Stimulated activated CD8-positive, alpha-beta memory T cell treated with anti-CD3 and anti-CD28 coated beads, Interleukin-7, amount 100 ng/mL, for 4 hours (primary cell): ENCODE results near the gene MFSD2B.

ENCODE experiments used
- DNase-seq, 2 donors: peaks; one replicate each; pipeline ENCODE4 v3.0.0-alpha.2; 2020; ENCODE audit warnings: low read depth in 2 of 2

The MFSD2B gene

DNA sequence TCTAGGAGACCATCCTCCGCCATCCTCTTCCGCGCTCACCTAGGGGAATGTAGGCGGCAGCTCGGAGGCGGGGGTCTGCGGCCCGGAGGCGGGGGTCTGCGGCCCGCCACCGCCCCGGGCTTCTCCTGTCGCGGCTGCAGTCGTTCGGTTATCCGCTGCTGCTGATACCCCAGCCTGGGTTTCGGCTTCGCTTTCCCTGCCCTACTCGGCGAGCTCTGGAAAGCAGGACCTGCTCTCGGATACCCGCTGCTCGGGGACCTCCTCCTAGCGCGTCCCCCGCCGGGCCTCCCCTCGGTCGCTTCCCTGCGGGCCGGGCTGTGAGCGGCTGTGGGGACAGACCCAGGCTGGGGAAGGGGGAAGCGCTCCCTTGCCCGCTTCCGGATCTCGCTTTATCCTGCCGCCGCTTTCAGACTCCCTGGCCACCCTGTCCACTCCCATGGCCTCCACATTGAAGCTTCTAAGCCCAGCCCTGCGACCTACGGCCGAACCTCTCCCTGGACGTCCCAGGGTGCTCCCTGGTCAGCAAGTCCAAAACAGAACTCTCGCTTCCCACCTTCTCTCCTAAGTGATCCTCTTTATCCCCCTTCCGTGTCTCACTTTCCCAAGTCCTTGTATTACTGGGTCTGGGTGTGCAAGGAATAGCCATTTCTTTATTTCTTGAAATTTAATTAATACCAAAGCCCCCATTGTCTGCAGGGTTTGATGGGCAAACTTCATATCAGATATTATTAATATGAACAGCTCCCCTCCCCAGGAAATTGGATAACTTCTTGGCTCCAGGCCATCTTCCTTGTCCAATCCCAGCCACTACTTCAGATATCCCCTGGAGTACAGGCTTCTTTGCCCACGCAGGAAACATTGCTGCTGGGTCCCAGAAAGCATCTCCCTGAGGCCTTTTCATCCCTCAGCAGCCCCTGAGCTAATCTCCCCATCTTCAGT is 40.4 kb downstream of the MFSD2B start:
- peak in 1 of 2 donors; percentile 3 for DNase-seq

DNA sequence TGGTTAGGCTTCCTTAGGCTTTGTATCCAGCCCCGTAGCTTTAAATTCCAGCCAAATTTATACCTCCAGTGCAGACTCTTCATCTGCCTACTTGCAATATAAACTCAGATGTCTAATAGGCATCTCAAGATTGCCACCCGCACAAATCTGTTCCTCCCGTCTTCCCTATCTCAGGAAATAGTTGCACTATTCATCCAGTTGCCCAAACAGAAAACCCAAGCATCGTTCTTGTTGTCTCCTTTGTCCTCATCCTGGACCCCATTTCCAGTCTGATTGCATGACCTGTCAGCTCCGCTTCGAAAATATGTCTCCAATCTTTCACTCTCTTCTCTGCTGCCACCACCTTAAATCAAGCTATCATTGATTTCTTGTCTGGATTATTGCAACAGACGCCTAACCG is 41.9 kb downstream of the MFSD2B start:
- DNase-seq = no peak

DNA sequence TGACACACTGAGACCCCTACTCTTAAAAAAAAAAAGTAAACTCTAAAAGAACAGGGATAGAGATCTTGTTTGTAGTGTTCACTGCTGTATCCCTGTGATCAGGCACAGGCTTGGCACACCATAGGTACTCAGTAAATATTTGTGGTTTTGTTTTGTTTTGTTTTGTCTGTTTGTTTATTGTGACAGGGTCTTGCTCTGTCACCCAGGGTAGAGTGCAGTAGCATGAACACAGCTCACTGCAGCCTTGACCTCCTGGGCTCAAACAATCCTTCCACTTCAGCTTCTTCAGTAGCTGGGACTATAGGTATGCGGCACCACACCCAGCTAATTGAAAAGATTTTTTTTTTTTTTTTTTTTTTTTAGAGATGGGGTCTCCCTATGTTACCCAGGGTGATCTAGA is 43.1 kb downstream of the MFSD2B start:
- no peak for DNase-seq

DNA sequence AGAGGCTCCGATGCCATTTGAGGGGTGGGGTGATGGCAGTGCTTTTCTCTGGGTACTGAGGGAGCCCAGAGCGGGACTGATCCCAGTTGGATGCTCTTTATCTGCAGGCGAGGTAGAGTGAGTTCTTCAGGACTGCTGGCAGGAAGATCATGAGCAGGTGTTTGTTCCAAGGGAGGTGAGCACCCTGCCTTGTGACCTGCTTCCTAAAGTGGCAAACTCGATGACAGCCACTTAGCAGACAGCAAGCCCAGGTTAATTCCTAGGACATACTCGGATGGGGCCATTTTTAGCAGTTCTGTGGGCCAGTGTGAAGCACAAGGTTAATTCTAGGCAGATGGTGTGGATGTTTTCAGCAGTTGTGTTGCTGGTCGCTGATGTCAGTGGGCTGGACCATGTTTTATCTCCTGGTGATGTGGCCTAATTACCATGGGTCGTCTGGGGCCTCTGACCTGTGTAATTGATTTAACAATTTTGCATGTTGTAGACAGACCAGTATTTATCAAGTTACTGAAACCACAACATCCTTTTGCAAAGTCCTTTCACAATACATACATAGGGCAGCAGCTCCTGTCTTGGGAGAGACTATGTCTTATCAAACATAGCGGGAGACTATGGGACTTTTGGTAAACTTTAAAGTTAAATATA is 44.6 kb downstream of the MFSD2B start:
- no peak for DNase-seq

DNA sequence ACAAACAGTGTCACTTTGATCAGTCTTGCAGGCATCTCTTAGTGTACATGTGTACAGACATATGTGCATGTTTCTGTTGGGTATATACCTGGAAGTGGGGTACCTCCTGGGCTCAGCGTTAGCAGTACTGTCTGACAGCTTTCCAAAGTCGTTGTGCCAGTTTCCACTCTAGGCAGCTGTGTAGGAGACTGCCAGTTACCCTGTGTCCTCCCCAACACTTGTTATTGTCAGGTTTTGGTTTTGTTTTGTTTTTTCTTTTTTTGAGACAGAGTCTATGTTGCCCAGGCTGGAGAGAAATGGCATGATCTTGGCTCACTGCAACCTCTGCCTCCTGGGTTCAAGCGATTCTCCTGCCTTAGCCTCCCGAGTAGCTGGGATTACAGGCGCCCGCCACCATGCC is 45.9 kb downstream of the MFSD2B start:
- DNase-seq = no peak

DNA sequence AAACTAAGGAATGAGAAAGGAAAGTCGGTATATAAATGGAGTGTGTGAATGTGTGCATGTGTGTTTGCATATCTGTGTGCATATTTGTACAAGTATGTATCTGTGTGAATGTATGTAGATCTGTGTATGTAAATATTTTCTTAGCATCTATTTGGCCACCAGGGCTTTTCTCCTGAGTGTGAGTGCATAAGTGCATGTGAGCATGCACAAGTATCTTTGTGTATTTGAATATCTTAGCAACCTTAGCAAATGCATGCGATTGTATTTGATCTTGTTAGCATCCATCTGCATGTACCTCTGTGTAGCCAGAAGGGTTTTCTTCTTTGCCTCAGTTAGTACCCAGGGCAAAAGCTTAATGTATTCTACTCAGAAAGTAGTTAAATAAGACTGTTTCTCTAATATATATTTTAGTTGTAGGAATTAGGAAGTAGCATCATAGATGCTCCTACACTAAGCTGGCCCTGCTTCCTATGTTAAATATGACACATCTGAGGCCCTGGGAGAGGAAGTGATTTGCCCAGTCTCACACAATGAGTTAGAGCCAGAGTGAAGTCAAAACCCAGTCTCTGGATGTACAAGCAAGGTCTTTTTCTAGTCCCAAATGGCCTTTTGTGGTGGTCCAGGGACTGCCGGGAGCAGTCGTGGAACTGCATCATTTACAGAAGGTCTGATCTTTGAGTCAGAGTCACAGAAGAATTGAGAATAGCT is 48.8 kb downstream of the MFSD2B start:
- DNase-seq = no peak

DNA sequence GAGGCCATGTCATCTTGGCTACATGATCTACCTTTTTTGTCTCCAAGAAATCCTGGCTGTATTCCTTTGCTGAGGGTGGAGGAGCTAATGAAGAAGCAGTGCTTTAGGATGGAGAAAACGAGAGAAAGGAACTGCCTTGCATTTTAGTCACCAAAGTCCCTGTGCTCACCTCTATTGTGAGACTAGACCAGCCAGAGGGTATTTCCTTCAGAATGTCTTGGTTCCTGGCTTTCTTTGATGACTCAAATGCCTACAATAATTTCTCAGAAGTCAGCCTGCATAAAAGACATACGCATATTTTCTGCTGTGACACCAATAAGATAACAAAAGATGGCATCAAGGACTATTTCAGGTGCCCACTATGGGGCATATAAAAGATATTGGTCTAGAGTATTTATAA is 55.5 kb downstream of the MFSD2B start:
- no peak for DNase-seq

DNA sequence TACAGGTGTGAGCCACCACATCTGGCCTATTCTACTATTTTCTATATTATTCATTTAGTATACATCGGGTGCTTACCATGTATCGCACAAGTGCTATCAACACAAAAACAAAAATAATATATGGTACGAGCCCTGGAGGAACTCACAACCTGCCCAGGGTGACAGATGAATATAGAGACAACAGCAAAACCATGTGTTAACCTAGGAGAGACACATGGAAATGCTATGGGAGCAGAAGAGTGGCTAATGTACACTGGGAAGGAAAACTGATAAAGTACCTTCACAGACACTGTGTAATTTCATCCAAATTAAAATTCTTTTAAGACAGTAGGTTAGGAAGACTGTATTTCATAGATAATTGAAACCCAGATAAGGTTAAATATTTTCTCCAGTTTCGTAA is 62.4 kb downstream of the MFSD2B start:
- no peak for DNase-seq

DNA sequence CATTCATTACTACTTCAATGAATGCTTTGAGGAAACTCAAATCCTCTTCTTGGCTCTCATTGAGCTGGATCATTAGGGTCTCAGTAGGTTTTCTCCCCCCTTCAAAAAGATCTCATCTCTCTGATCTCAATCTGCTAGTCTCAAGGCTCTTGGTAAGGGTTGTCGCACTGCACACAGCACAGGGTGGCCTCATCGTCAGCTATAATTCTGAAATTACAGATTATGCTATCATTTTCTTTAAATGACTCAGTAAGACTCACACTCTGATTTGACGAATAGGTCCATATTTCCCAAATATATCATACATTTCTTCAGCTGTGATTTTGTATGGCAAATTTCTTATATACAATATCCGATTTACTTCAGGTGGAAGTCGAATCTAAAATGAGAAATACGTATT is 63.9 kb downstream of the MFSD2B start:
- no peak for DNase-seq

DNA sequence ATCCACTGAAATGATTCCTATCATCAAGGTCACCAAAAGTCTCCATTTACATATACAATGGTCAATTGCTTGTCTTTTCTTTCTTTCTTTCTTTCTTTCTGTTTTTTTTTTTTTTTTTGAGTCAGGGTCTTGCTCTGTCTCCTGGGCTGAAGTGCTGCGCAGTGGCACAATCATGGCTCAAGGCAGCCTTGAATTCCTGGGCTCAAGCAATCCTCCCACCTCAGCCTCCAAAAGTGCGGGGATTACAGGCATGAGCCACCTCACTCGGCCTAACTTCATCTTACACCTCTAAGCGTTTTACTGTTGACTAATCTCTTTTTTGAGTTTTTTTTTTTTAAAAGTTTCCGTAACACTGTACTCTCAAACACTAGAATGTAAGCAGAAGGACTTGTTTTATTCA is 65.4 kb downstream of the MFSD2B start:
- no peak for DNase-seq
